Measurements from ENCODE around the gene RNPEPL1.

RNPEPL1 gene

GRCh38 chr2:240522406-240522805 is 45.9 kb upstream of the RNPEPL1 start:
- POLR2A ChIA-PET: no interaction called here
- TF ChIP-seq CTCF (IDR thresholded peaks at IDR 0.05; ENCODE audit: control extremely low read depth, extremely low read depth, low read depth, missing control alignments): no peak

GRCh38 chr2:240523451-240524281 is 44.6 kb upstream of the RNPEPL1 start:
- POLR2A ChIA-PET: no interaction called here
- CTCF ChIA-PET: interaction anchor here (1.0 to 1.7 kb wide), 3 partner anchors 10 to 85 kb away, joined by 3 to 8 read pairs (median 3); no protein-coding TSS in a partner anchor
- DNase-seq (ENCODE audit: extremely low spot score): no peak
- TF ChIP-seq CTCF (IDR thresholded peaks at IDR 0.05; ENCODE audit: control extremely low read depth, extremely low read depth, low read depth, missing control alignments): no peak

More at GRCh38 chr2:240522406-240522805, 45.9 kb upstream of the RNPEPL1 start:
- no peak for DNase-seq (ENCODE audit: extremely low spot score)
- CTCF ChIA-PET: interaction anchor here (1.1 to 2.1 kb wide), 4 partner anchors 8 to 44 kb away, joined by 3 to 9 read pairs (median 4); partner anchors contain the start of gene ANKMY1

- no peak for DNase-seq (ENCODE audit: extremely low spot score)
- POLR2A ChIA-PET: no interaction called here
- no peak for TF ChIP-seq CTCF (IDR thresholded peaks at IDR 0.05; ENCODE audit: control extremely low read depth, extremely low read depth, low read depth, missing control alignments)
- CTCF ChIA-PET: interaction anchor here (1.5 to 1.7 kb wide), 3 partner anchors 11 to 83 kb away, joined by 3 to 10 read pairs (median 8); no protein-coding TSS in a partner anchor
Measured at GRCh38 chr2:240524963-240525718, 43.1 kb upstream of the RNPEPL1 start.

- no peak for TF ChIP-seq CTCF (IDR thresholded peaks at IDR 0.05; ENCODE audit: control extremely low read depth, extremely low read depth, low read depth, missing control alignments)
- no peak for DNase-seq (ENCODE audit: extremely low spot score)
- POLR2A ChIA-PET: no interaction called here
- CTCF ChIA-PET: interaction anchor here (0.8 to 1.6 kb wide), 2 partner anchors 9 to 12 kb away, joined by 3 to 10 read pairs; no protein-coding TSS in a partner anchor
Measured at GRCh38 chr2:240525802-240526201, 42.5 kb upstream of the RNPEPL1 start.

GRCh38 chr2:240526521-240526920 is 41.8 kb upstream of the RNPEPL1 start:
- no peak for DNase-seq (ENCODE audit: extremely low spot score)
- no peak for TF ChIP-seq CTCF (IDR thresholded peaks at IDR 0.05; ENCODE audit: control extremely low read depth, extremely low read depth, low read depth, missing control alignments)
- POLR2A ChIA-PET: no interaction called here
- CTCF ChIA-PET: interaction anchor here (0.8 to 1.6 kb wide), 2 partner anchors 10 to 12 kb away, joined by 3 to 10 read pairs; no protein-coding TSS in a partner anchor

GRCh38 chr2:240527153-240527750 is 41.0 kb upstream of the RNPEPL1 start:
- TF ChIP-seq CTCF (IDR thresholded peaks at IDR 0.05; ENCODE audit: control extremely low read depth, extremely low read depth, low read depth, missing control alignments): no peak
- DNase-seq (ENCODE audit: extremely low spot score): no peak
- ChIA-PET POLR2A (no interaction called here), CTCF (interaction anchor here (2.1 kb wide), 1 partner anchor 13 kb away, joined by 13 read pairs; no protein-coding TSS in a partner anchor)
